Ammon's horn (tissue), 1 donor: ENCODE results near the gene IMMP2L.

Source experiments
- DNase-seq: peaks from one replicate; pipeline ENCODE4 v3.0.0-alpha.2; 2016; ENCODE audit warnings: low spot score

Gene IMMP2L

DNA sequence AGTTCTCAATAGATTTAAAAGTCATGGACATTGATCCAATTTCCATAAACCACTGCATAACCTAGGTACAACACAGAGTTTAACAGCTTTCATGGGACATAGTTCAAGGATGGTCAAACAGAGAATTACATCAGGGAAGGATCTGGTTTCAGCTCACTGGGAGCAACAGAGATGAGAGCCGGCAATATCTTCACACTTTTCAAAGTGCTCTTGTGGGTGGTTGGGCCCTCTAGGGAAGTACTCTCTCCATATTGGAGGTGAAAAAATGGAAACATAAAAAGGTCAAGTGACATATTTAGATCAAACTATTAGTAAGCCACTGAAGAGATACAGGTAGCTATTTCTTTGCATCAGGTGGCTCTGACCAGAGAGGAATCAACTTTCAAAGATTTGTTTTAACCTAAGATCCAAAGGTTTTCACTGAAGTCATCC, 533.1 kb downstream of the IMMP2L start:
- DNase-seq = no peak

GRCh38 chr7:111027396-111027795, 534.9 kb downstream of the IMMP2L start:
- DNase-seq = no peak

GRCh38 chr7:111026806-111027205, 535.5 kb downstream of the IMMP2L start:
- no peak for DNase-seq

DNA sequence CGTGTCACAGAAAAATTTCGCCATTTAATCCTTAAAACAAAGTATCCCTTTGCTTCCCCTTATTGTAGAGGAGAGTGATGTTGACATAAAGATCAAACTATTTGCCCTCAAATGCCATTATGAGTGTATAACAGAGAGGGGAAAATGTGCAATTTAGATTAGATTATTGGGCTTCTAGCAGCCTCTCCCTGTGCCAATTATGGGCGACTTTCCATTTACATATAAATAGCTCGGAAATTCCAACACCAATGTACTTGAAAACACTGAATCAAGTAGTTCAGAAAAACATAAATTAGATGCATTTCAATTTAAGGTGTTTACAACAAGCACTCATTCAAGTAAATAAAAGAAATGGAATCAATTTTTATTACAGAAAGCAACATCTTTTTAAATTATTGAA, 535.9 kb downstream of the IMMP2L start:
- DNase-seq = no peak

DNA sequence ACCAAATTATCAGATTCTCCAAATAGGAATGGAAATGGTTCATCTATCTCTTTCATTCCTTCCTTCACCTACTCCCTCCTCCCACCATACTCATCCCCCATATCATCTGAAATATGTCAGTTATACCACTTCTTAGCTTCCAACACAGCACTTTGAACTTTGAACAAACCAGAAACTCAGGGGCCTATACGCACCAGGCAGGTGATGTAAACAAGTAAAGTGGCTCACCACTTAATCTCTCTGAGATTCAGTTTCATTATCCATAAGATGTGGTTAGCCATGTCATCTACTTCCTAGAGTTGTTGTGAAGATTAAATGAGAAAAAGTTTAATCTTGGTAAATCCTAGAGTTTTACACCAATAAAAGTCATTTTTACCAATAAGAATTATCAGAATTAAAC, 537.3 kb downstream of the IMMP2L start:
- DNase-seq = no peak

- DNase-seq = peak; percentile 2
Measured at GRCh38 chr7:111018960-111019736, 543.1 kb downstream of the IMMP2L start.

- no peak for DNase-seq
Measured at GRCh38 chr7:111018447-111018846, 543.8 kb downstream of the IMMP2L start.

DNA sequence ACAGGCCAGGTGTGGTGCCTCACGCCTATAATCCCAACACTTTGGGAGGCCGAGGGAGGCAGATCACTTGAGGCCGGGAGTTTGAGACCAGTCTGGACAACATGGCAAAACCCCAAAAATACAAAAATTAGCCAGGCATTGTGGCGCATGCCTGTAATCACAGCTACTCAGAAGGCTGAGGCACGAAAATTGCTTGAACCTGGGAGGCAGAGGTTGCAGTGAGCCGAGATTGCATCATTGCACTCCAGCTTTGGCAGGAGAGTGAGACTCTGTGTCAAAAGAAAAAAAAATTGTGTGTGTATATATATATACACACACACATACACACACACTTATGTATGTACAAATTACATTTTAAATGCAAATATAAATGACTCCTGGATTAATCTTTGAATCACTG, 548.2 kb downstream of the IMMP2L start:
- no peak for DNase-seq

- DNase-seq = no peak
Measured at GRCh38 chr7:111012799-111013675, 549.3 kb downstream of the IMMP2L start.

DNA sequence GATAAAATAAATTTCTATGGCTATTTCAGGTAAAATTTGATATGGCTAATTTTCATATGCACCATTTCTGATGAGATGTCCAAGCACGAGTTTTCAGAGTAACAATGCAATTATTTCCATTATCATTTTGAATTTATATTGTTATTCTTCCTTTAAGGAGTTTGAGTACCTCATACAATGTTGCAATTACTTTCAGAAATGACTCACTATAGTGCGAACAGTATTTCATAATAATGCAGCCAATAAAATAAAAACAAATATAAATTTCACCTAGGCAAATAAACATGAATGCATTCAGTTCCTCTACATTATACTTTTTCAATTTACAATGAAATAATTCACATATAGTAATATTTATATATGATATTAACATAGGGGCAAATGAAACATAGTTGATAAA, 550.1 kb downstream of the IMMP2L start:
- no peak for DNase-seq

DNA sequence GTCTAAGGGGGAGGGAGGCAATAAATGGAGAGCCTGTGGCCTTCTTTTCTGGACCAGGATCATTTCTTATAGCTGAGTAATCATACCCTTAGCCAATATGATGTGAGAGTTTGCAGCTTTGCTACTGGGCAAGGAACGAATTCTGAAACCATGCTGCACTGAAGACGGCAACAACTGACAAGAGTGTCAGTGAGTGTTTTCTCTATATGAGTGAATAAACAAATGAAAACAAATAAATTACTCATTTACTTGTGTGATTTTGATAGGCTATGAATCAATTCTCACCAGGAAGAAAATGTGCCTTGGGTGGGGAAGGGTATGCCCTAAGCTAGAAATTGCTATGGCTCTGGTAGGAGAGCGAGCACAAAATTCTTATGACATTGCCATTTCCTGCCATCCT, 550.8 kb downstream of the IMMP2L start:
- no peak for DNase-seq

GRCh38 chr7:111010798-111011197, 551.5 kb downstream of the IMMP2L start:
- DNase-seq = no peak

GRCh38 chr7:111009526-111010040, 552.7 kb downstream of the IMMP2L start:
- no peak for DNase-seq

DNA sequence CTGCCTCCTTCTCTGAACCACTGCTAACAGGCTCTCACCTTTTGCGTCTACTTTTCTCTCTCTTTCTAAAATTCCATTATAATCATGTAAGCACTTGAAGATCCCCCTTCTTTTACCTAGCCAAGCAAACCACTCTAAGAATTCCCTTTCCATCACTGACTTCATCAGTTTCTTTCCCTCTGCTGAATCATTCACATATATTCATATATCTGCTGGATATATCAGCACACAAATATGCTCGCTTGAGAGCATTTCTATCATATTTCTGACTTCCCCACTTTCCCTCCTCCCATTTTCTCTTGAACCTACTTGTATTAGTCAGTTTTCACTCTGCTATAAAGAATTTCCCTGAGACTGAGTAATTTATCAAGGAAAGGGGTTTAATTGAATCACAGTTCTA, 555.6 kb downstream of the IMMP2L start:
- no peak for DNase-seq

DNA sequence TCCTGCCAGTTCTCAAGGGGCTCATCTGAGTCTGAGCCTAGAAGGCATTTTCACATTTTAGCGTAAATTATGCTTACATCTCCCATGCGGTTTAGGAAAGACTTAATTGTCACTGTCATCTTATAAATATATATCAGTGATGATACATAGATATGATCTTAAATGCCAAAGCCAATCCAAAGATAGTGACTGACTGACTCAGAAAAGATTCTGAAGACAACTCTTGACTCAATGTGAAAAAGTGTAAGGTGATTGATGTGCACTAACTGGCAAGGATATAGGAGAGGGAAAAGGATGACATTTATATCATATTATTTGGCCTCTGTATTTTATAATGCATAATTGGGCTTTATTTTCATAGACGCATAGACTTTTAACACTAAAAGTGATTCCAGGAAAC, 556.3 kb downstream of the IMMP2L start:
- no peak for DNase-seq

GRCh38 chr7:111005445-111005844, 556.8 kb downstream of the IMMP2L start:
- DNase-seq = no peak

GRCh38 chr7:111004310-111004901, 557.9 kb downstream of the IMMP2L start:
- DNase-seq = no peak

GRCh38 chr7:111003883-111004282, 558.4 kb downstream of the IMMP2L start:
- DNase-seq = no peak

DNA sequence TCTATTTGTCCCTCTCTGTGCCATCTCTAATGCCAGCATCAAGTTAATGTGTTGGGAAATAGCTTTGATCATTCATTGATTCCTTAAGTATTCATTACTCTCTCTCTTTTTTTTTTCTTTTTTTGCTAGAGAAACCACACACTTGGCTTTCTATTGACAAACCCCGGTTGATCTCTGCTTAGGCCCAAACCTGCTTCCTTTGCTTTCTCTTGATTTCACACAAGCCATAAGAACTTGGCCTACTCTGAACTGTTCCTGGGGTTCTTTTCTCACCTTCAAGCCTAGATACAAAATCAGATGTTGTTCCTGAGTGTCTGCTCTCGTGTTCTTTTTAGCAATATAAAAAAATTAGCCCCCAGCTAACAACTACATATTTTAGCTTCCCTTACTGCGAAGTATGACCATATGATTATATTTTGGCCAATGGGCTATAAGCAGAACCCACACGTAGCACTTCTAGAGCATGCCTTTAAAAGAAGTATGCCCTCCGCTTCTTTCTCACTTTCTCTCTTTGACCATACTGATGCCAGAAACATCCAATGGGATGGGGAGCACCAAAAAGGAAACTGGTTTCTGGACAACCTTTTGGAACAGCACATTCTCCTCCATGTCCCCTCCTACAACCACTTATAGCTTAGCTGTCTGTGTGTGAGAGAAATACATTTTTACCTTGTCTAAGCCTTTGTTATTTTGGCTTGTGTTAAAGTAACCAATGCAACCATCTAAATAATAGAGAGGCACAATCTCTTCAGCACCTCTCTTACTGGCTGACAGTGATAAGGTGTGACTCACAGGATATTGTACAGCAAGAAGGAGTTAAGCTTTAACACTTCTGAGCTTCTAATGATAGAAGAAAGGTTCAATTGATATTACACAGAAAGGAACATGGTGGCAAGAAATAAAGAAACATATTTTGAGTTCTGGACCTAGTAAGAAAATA, 568.0 kb downstream of the IMMP2L start:
- DNase-seq = no peak

DNA sequence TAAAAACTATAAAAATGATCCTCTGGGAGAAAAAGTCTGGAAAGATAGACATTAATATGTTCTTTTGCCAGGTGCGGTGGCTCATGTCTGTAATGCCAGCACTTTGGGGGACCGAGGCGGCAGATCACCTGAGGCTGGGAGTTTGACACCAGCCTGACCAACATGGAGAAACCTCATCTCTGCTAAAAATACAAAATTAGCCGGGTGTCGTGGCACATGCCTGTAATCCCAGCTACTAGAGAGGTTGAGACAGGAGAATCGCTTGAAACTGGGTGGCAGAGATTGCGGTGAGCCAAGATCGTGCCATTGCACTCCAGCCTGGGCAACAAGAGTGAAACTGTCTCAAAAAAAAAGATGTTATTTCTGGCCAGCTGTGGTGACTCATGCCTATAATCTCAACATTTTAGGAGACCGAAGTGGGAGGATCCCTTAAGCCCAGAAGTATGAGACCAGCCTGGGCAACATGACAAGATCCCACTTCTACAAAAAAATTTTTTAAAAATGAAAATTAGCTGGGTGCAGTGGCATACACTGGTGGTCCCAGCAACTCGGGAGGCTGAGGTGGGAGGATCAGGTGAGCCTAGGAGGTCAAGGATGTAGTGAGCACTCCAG, 573.3 kb downstream of the IMMP2L start:
- DNase-seq = no peak

- no peak for DNase-seq
Measured at GRCh38 chr7:110988348-110988747, 573.9 kb downstream of the IMMP2L start.
